ENCODE measurements around the gene GUCA2A.

The GUCA2A gene

DNA sequence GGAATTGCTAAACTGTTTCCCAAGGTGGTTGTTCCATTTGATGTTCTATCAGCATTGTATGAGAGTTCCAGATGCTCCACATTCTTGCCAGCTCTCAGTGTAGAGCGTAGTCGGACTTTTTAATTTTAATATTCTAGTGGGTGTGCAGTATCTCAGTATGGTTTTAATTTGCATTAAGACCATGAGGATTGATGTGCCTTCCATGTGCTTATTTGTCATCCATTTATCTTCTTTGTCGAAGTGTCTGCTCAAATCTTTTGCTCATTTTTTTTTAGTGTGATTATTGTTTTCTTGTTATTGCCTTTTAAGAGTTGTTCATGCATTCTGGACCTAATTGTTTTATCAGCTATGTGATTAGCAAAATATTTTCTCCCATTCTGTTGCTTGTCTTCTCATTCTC, 25.1 kb downstream of the GUCA2A start:
- TF ChIP-seq ZNF610 (tag by site-specific recombination; IDR thresholded peaks at IDR 0.05; ENCODE audit: borderline replicate concordance) (no peak), YY1 (tag by site-specific recombination; IDR thresholded peaks at IDR 0.05) (no peak), ZNF248 (tag by site-specific recombination; IDR thresholded peaks at IDR 0.05) (no peak)
- TF ChIP-seq, protein P1, sequence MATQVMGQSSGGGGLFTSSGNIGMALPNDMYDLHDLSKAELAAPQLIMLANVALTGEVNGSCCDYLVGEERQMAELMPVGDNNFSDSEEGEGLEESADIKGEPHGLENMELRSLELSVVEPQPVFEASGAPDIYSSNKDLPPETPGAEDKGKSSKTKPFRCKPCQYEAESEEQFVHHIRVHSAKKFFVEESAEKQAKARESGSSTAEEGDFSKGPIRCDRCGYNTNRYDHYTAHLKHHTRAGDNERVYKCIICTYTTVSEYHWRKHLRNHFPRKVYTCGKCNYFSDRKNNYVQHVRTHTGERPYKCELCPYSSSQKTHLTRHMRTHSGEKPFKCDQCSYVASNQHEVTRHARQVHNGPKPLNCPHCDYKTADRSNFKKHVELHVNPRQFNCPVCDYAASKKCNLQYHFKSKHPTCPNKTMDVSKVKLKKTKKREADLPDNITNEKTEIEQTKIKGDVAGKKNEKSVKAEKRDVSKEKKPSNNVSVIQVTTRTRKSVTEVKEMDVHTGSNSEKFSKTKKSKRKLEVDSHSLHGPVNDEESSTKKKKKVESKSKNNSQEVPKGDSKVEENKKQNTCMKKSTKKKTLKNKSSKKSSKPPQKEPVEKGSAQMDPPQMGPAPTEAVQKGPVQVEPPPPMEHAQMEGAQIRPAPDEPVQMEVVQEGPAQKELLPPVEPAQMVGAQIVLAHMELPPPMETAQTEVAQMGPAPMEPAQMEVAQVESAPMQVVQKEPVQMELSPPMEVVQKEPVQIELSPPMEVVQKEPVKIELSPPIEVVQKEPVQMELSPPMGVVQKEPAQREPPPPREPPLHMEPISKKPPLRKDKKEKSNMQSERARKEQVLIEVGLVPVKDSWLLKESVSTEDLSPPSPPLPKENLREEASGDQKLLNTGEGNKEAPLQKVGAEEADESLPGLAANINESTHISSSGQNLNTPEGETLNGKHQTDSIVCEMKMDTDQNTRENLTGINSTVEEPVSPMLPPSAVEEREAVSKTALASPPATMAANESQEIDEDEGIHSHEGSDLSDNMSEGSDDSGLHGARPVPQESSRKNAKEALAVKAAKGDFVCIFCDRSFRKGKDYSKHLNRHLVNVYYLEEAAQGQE (tag by site-specific recombination; IDR thresholded peaks at IDR 0.05): no peak
- H3K9me3 ChIP-seq (ENCODE audit: control insufficient read depth, insufficient read depth, low read depth, low read length): no peaks in the 10 kb centered on the region

DNA sequence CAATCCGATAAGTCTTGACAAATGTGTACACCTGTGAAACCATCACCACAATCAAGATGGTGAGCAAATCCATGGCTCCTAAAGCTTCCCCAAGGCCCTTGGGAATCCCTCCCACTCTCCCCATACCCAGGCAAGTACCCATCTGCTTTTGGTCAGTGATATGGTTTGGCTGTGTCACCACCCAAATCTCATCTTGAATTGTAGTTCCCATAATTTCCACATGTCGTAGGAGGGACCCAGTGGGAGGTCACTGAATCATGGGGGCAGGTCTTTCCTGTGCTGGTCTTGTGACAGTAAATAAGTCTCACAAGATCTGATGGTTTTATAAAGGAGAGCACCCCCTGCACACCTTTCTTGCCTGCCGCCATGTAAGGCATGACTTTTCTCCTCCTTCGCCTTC, 26.0 kb downstream of the GUCA2A start:
- H3K27ac ChIP-seq (ENCODE audit: extremely low read depth, low read depth, low read length): no peak overlapping the region
- H3K4me1 ChIP-seq (ENCODE audit: control insufficient read depth, insufficient read depth, low read length): no peaks in the 10 kb centered on the region
- no peaks in the 10 kb centered on the region for H3K9me3 ChIP-seq (ENCODE audit: control insufficient read depth, insufficient read depth, low read depth, low read length)
- H3K36me3 ChIP-seq (ENCODE audit: control insufficient read depth in 2 of 2, insufficient read depth in 1 of 2, low read length in 2 of 2): no peaks in the 10 kb centered on the region
- no peak overlapping the region for H3K4me3 ChIP-seq (ENCODE audit: low read depth, low read length)
- TF ChIP-seq, protein P2, sequence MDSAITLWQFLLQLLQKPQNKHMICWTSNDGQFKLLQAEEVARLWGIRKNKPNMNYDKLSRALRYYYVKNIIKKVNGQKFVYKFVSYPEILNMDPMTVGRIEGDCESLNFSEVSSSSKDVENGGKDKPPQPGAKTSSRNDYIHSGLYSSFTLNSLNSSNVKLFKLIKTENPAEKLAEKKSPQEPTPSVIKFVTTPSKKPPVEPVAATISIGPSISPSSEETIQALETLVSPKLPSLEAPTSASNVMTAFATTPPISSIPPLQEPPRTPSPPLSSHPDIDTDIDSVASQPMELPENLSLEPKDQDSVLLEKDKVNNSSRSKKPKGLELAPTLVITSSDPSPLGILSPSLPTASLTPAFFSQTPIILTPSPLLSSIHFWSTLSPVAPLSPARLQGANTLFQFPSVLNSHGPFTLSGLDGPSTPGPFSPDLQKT (IDR thresholded peaks at IDR 0.05; ENCODE audit: borderline replicate concordance, low read depth, low read length): no peak
- no peak for TF ChIP-seq ZNF791 (tag by site-specific recombination; IDR thresholded peaks at IDR 0.05)
- TF ChIP-seq BCL11B (tag by site-specific recombination; IDR thresholded peaks at IDR 0.05; ENCODE audit: low read depth): no peak
- no peak for TF ChIP-seq ZBTB17 (tag by site-specific recombination; IDR thresholded peaks at IDR 0.05)
- 0 out of 2 replicates have a peak, but pooled peaks have one; percentile 29 for TF ChIP-seq EGR2 (tag by site-specific recombination; IDR thresholded peaks at IDR 0.05; ENCODE audit: low read depth)
- no peak for TF ChIP-seq ZSCAN16 (tag by site-specific recombination; IDR thresholded peaks at IDR 0.05)
- no peak for TF ChIP-seq ZNF416 (tag by site-specific recombination; IDR thresholded peaks at IDR 0.05)
- CTCF ChIA-PET: interaction anchor here (0.7 kb wide), 1 partner anchor 35 kb away, joined by 3 read pairs; no protein-coding TSS in a partner anchor
- POLR2A ChIA-PET: no interaction called here

More for the DNA sequence above, 25.1 kb downstream of the GUCA2A start:
- no peak overlapping the region for H3K27ac ChIP-seq (ENCODE audit: extremely low read depth, low read depth, low read length)
- no peaks in the 10 kb centered on the region for H3K4me1 ChIP-seq (ENCODE audit: control insufficient read depth, insufficient read depth, low read length)
- ChIA-PET POLR2A (no interaction called here), CTCF (no interaction called here)
- no peak overlapping the region for H3K4me3 ChIP-seq (ENCODE audit: low read depth, low read length)
- H3K36me3 ChIP-seq (ENCODE audit: control insufficient read depth in 2 of 2, insufficient read depth in 1 of 2, low read length in 2 of 2): no peaks in the 10 kb centered on the region

DNA sequence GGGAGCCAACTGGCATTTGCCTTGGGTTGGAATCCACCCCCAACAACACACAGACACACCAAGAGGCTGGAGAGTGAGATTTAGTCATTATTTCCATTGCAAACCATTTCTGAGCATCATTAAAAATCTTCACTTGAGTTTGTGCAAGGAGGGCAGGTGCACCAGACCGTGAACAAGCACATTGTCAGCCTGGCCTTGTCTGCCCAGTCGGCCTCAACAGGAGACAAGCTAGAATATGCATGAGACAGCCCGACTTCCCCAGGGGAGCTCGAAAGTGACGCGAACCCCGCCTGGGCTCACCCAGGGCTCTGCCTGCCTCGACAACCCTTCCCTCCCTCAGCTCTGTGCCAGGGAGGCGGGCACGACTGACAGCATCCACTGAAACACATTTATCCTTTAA, 26.8 kb downstream of the GUCA2A start:
- Histone ChIP-seq H3K27ac (ENCODE audit: extremely low read depth, low read depth, low read length) (no peak overlapping the region), H3K9me3 (ENCODE audit: control insufficient read depth, insufficient read depth, low read depth, low read length) (no peaks in the 10 kb centered on the region), H3K36me3 (ENCODE audit: control insufficient read depth in 2 of 2, insufficient read depth in 1 of 2, low read length in 2 of 2) (no peaks in the 10 kb centered on the region), H3K4me1 (ENCODE audit: control insufficient read depth, insufficient read depth, low read length) (no peaks in the 10 kb centered on the region), H3K4me3 (ENCODE audit: low read depth, low read length) (no peak overlapping the region)
- CTCF ChIA-PET: interaction anchor here (0.7 to 0.9 kb wide), 3 partner anchors 9 to 36 kb away, joined by 3 read pairs; no protein-coding TSS in a partner anchor
- TF ChIP-seq SP7 (tag by site-specific recombination; IDR thresholded peaks at IDR 0.05) (no peak), ZNF266 (tag by site-specific recombination; IDR thresholded peaks at IDR 0.05; ENCODE audit: low read depth) (no peak), ZNF521 (tag by site-specific recombination; IDR thresholded peaks at IDR 0.05) (no peak), ZNF335 (tag by site-specific recombination; conservative IDR thresholded peaks at IDR 0.05) (no peak)
- TF ChIP-seq, protein P3, sequence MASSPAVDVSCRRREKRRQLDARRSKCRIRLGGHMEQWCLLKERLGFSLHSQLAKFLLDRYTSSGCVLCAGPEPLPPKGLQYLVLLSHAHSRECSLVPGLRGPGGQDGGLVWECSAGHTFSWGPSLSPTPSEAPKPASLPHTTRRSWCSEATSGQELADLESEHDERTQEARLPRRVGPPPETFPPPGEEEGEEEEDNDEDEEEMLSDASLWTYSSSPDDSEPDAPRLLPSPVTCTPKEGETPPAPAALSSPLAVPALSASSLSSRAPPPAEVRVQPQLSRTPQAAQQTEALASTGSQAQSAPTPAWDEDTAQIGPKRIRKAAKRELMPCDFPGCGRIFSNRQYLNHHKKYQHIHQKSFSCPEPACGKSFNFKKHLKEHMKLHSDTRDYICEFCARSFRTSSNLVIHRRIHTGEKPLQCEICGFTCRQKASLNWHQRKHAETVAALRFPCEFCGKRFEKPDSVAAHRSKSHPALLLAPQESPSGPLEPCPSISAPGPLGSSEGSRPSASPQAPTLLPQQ (tag by site-specific recombination; IDR thresholded peaks at IDR 0.05): no peak
- POLR2A ChIA-PET: no interaction called here

Measured in HEK293 (cell line).